Endodermal cell (in vitro differentiated cells): Measurements from ENCODE around the gene CD40. TPM values are rescaled to one million over a fixed set of nuclear protein-coding genes. Genes with fewer than 3 reads are reported as not detected.

Experiments used
- DNase-seq: peaks from one replicate; pipeline ENCODE4 v3.0.0-alpha.2; 2017
- H3K27ac ChIP-seq: 2 replicates; pipeline ENCODE4 v1.5.1; 2013; ENCODE audit warnings: mild to moderate bottlenecking, low read depth, low read length, moderate library complexity
- H3K27me3 ChIP-seq: 2 replicates; pipeline ENCODE4 v1.6.1; 2013; ENCODE audit warnings: mild to moderate bottlenecking, low read length, moderate library complexity; ENCODE audit not compliant: insufficient read depth, control insufficient read depth, poor library complexity, severe bottlenecking
- H3K36me3 ChIP-seq: 2 replicates; pipeline ENCODE4 v1.7.0; 2013; ENCODE audit warnings: mild to moderate bottlenecking, low read length, moderate library complexity; ENCODE audit not compliant: control insufficient read depth, insufficient read depth
- H3K4me1 ChIP-seq: one replicate; pipeline ENCODE4 v1.7.0; 2013; ENCODE audit warnings: low read length; ENCODE audit not compliant: control insufficient read depth, insufficient read depth
- H3K4me3 ChIP-seq: 2 replicates; pipeline ENCODE4 v1.5.1; 2013; ENCODE audit warnings: mild to moderate bottlenecking, low read length, moderate library complexity
- H3K9ac ChIP-seq: 2 replicates; pipeline ENCODE4 v1.6.1; 2013; ENCODE audit warnings: mild to moderate bottlenecking, low read length, moderate library complexity; ENCODE audit not compliant: poor library complexity, severe bottlenecking; ENCODE audit errors: extremely low read depth
- H3K9me3 ChIP-seq: 2 replicates; pipeline ENCODE4 v1.6.1; 2013; ENCODE audit warnings: mild to moderate bottlenecking, low read length, moderate library complexity; ENCODE audit not compliant: control insufficient read depth
- H3K27ac Mint-ChIP-seq: 2 replicates; pipeline ENCODE4 v1.8.0; 2020; ENCODE audit warnings: mixed read lengths
- H3K27me3 Mint-ChIP-seq: 2 replicates; pipeline ENCODE4 v1.8.0; 2021; ENCODE audit warnings: mild to moderate bottlenecking, mixed read lengths; ENCODE audit not compliant: insufficient read depth
- H3K36me3 Mint-ChIP-seq: 2 replicates; pipeline ENCODE4 v1.8.0; 2020; ENCODE audit warnings: low read depth, mixed read lengths
- H3K4me1 Mint-ChIP-seq: 2 replicates; pipeline ENCODE4 v1.8.0; 2020; ENCODE audit warnings: mixed read lengths
- H3K4me3 Mint-ChIP-seq: 2 replicates; pipeline ENCODE4 v1.8.0; 2020; ENCODE audit warnings: mild to moderate bottlenecking, moderate library complexity, mixed read lengths
- H3K9me3 Mint-ChIP-seq: 2 replicates; pipeline ENCODE4 v1.8.0; 2020; ENCODE audit warnings: mild to moderate bottlenecking, mixed read lengths
- CTCF ChIP-seq: fragments of 200-600 bp; sonication (generic); conservative IDR thresholded peaks from 2 replicates; pipeline ENCODE4 v1.5.0; 2021; ENCODE audit warnings: antibody characterized with exemption, mild to moderate bottlenecking
- WGBS, 2 experiments: methylation state at CpG; one replicate each; pipeline versions ENCODE4 v1.1.5 to v1.1.7; 2013; ENCODE audit warnings: missing lambda C conversion rate in 2 of 2, mixed read lengths in 1 of 2; ENCODE audit not compliant: insufficient coverage in 1 of 2, insufficient read length in 1 of 2; 5-methylcytosine and 5-hydroxymethylcytosine counted together
- total RNA-seq, 2 donors: library from RNA; stranded (reverse); fragmentation: NEBNext Ultra II Directional in 1 of 2; extraction: Animal tissue kit (Norgen Biotek cat#: 25700) in 1 of 2; gene quantifications; 2 replicates in 1 of 2; 3 replicates in 1 of 2; pipeline ENCODE4 v1.2.1, GENCODE V29; 2021

CD40 gene
- total RNA-seq, 2 donors from 2014 or later: 9.0 to 16.4 TPM

DNA sequence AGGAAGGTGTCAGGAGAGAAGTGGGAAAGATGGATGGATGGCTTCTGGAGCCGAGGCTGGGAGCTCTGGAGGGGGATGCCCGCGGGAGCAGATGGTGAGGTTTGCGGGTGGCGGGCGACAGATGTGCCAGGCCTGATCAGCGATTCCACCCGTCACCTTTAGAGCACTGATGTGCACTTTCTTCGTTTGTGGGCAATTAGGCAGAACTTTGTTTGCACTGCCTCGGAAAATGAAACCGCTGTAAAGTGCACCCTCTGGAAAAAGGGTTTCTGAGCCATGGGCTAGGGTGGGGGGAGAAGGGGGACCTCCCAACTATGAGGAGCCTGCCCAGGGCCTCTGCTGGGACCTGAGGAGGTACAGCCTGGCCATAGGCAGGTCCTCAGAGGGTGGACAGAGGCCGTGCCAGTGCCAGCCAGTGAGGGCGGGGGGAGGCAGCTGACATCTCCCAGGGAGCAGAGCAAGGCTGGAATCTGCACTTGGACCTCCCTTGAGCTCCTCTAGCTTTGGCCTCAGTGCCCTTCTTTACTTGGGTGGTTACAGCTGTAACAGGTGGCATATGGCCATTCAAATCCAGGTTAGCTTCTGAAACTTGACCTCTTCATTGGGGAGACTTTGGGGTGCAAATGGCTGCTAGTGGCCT, 58.7 kb downstream of the CD40 start:
- Histone ChIP-seq H3K27me3 (peaks cover 53% of the 10 kb centered on the region), H3K27ac (no peak overlapping the region), H3K4me3 (no peak overlapping the region), H3K4me1 (no peaks in the 10 kb centered on the region), H3K9me3 (no peaks in the 10 kb centered on the region), H3K36me3 (no peaks in the 10 kb centered on the region), H3K9ac (no peak overlapping the region)
- Mint-ChIP-seq H3K4me3 (no peak overlapping the region), H3K36me3 (no peaks in the 10 kb centered on the region), H3K27me3 (peaks cover 57% of the 10 kb centered on the region), H3K9me3 (no peaks in the 10 kb centered on the region), H3K4me1 (no peaks in the 10 kb centered on the region), H3K27ac (no peak overlapping the region)
- no peak for DNase-seq
- no peak for TF ChIP-seq CTCF
- WGBS, 2 experiments: 91 to 93% methylated on average over 12 to 13 of the region's 13 CpGs

DNA sequence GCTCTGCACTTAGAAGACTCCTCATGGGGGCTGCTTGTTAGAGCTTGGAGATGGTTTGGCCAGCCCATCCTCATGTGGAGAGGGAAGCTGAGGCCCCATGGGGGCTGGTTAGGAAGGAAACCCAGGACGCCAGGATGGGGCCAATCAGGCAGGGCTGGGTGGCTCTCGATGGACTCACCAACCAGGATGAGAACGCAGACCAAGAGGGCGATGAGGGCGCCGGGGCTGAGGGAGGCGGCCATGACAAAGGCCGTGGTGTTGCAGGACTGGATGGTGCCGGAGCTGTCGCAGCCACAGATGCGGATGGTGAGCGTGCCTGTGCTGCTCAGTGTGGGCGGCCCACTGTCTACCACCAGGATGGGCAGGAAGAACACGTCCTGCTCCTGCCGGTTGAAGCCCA, 59.7 kb downstream of the CD40 start:
- no peaks in the 10 kb centered on the region for H3K4me1 Mint-ChIP-seq
- H3K27ac Mint-ChIP-seq: no peak overlapping the region
- Histone ChIP-seq H3K4me1 (no peaks in the 10 kb centered on the region), H3K4me3 (no peak overlapping the region), H3K27ac (no peak overlapping the region), H3K36me3 (no peaks in the 10 kb centered on the region), H3K9me3 (no peaks in the 10 kb centered on the region), H3K27me3 (peaks cover 44% of the 10 kb centered on the region), H3K9ac (no peak overlapping the region)
- 90 to 97% methylated on average over 11 to 15 of the region's 15 CpGs for WGBS, 2 experiments
- H3K36me3 Mint-ChIP-seq: no peaks in the 10 kb centered on the region
- TF ChIP-seq CTCF: no peak
- H3K27me3 Mint-ChIP-seq: peaks cover 52% of the 10 kb centered on the region
- H3K9me3 Mint-ChIP-seq: no peaks in the 10 kb centered on the region
- no peak overlapping the region for H3K4me3 Mint-ChIP-seq
- no peak for DNase-seq

DNA sequence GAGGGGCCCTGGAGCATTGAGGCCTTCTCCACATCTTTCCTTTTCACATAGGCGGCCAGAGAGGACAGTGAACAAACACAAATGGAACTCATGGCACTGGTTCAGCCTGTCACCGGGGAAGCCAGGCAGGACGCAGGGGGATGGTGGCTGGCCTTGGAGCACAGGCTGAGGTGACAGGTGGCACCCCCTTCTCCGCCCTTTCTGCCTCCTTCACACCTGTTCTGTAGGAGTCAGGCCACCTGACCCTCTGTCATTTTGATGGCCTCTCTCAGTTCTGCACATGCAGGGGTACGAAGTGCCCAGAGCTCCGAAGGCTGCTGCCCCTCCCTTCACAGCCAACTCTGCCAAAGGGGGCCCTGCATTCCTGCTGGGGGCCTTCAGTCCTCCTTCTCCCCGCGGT, 60.8 kb downstream of the CD40 start:
- H3K27me3 Mint-ChIP-seq: peaks cover 42% of the 10 kb centered on the region
- WGBS, 2 experiments: 93 to 98% methylated on average over 5 to 8 of the region's 8 CpGs

More for the DNA sequence above, 60.8 kb downstream of the CD40 start:
- Mint-ChIP-seq H3K4me1 (no peaks in the 10 kb centered on the region), H3K36me3 (no peaks in the 10 kb centered on the region), H3K4me3 (no peak overlapping the region), H3K9me3 (no peaks in the 10 kb centered on the region), H3K27ac (no peak overlapping the region)
- Histone ChIP-seq H3K36me3 (no peaks in the 10 kb centered on the region), H3K9ac (no peak overlapping the region), H3K4me3 (no peak overlapping the region), H3K27me3 (peaks cover 33% of the 10 kb centered on the region), H3K27ac (no peak overlapping the region), H3K4me1 (no peaks in the 10 kb centered on the region), H3K9me3 (no peaks in the 10 kb centered on the region)
- no peak for DNase-seq
- no peak for TF ChIP-seq CTCF

Other genes with a start within 250 kb of the CD40 start
- gene ZSWIM1, start 237.1 kb upstream of the CD40 start, total RNA-seq: 10 to 100 TPM; 11.6 to 12.5 TPM
- gene SPATA25, start 230.7 kb upstream of the CD40 start, total RNA-seq: 1 to 10 TPM; 2.2 to 2.6 TPM
- gene NEURL2, start 227.1 kb upstream of the CD40 start, total RNA-seq: 1 to 10 TPM; 4.4 to 6.4 TPM
- 10 to 100 TPM; 70.7 to 84.8 TPM for gene CTSA, start 227.0 kb upstream of the CD40 start, total RNA-seq
- 100 to 1,000 TPM in 1 of 2 donors, 10 to 100 TPM in 1; 92.1 to 123 TPM for gene PLTP, start 206.2 kb upstream of the CD40 start, total RNA-seq
- 10 to 100 TPM; 22.0 to 34.5 TPM for gene PCIF1, start 183.6 kb upstream of the CD40 start, total RNA-seq
- 10 to 100 TPM; 18.3 to 21.0 TPM for gene ZNF335, start 146.1 kb upstream of the CD40 start, total RNA-seq
- gene MMP9, start 109.4 kb upstream of the CD40 start, total RNA-seq: under 1 TPM; 0.15 to 0.29 TPM
- 10 to 100 TPM in 1 of 2 donors, 1 to 10 TPM in 1; 5.7 to 10.2 TPM for gene SLC12A5, start 89.1 kb upstream of the CD40 start, total RNA-seq
- 10 to 100 TPM; 19.3 to 28.7 TPM for gene NCOA5, start 28.4 kb upstream of the CD40 start, total RNA-seq
- under 1 TPM; 0.22 to 0.77 TPM for gene CDH22, start 190.2 kb downstream of the CD40 start, total RNA-seq